Lower leg skin (tissue), 3 donors: Measurements from ENCODE around the gene NLN.
"Not testable (repeated sequence)": the region's sequence is repeated elsewhere in the genome, so short reads cannot be mapped to it uniquely, and the experiment has no call there.

Experiments
- CTCF ChIP-seq, 3 donors: fragments of 450-650 bp; IDR thresholded peaks; one replicate each; pipeline ENCODE4 v1.5.1; 2016; ENCODE audit warnings: antibody characterized with exemption in 3 of 3, mild to moderate bottlenecking in 3 of 3, moderate library complexity in 2 of 3
- POLR2A ChIP-seq, 2 donors: fragments of 450-650 bp; IDR thresholded peaks; one replicate each; pipeline ENCODE4 v1.6.1; 2016 to 2017; ENCODE audit warnings: antibody characterized with exemption in 2 of 2, mild to moderate bottlenecking in 1 of 2, moderate library complexity in 1 of 2

- TF ChIP-seq CTCF, POLR2A (IDR thresholded peaks at IDR 0.05): not testable (repeated sequence)
Measured at GRCh38 chr5:65788296-65788695, 66.3 kb downstream of the NLN start.
